HEK293 (cell line): ENCODE results near the gene PWWP2B.

Experiments used
- GFI1B ChIP-seq: fragments of 450-650 bp; formaldehyde crosslinking; IDR thresholded peaks from 2 replicates; pipeline ENCODE4 v1.5.1; 2016; ENCODE audit warnings: missing biosample characterization, missing genetic modification characterization
- KLF16 ChIP-seq: fragments of 450-650 bp; formaldehyde crosslinking; IDR thresholded peaks from 2 replicates; pipeline ENCODE4 v1.5.1; 2017; ENCODE audit warnings: missing biosample characterization, missing genetic modification characterization
- ZNF302 ChIP-seq: fragments of 450-650 bp; formaldehyde crosslinking; IDR thresholded peaks from 2 replicates; pipeline ENCODE4 v1.5.1; 2016; ENCODE audit warnings: missing biosample characterization, missing genetic modification characterization, low read depth
- ZNF335 ChIP-seq: fragments of 450-650 bp; formaldehyde crosslinking; conservative IDR thresholded peaks from 2 replicates; pipeline ENCODE4 v1.5.1; 2016; ENCODE audit warnings: missing biosample characterization, missing genetic modification characterization
- ZNF423 ChIP-seq: fragments of 450-650 bp; formaldehyde crosslinking; IDR thresholded peaks from 2 replicates; pipeline ENCODE4 v1.5.1; 2016; ENCODE audit warnings: missing biosample characterization, missing genetic modification characterization
- ZNF501 ChIP-seq: fragments of 450-650 bp; formaldehyde crosslinking; IDR thresholded peaks from 2 replicates; pipeline ENCODE4 v1.5.1; 2016; ENCODE audit warnings: missing biosample characterization, missing genetic modification characterization
- ZNF621 ChIP-seq: fragments of 450-650 bp; formaldehyde crosslinking; IDR thresholded peaks from 2 replicates; pipeline ENCODE4 v1.5.1; 2017; ENCODE audit warnings: missing biosample characterization, missing genetic modification characterization
- ZNF701 ChIP-seq: fragments of 450-650 bp; formaldehyde crosslinking; IDR thresholded peaks from 2 replicates; pipeline ENCODE4 v1.5.1; 2016; ENCODE audit warnings: missing biosample characterization, missing genetic modification characterization
- ZNF76 ChIP-seq: fragments of 450-650 bp; formaldehyde crosslinking; IDR thresholded peaks from 2 replicates; pipeline ENCODE4; 2016; ENCODE audit warnings: low read depth, missing biosample characterization, missing genetic modification characterization, borderline replicate concordance
- ZNF791 ChIP-seq: fragments of 450-650 bp; formaldehyde crosslinking; IDR thresholded peaks from 2 replicates; pipeline ENCODE4 v1.5.1; 2016; ENCODE audit warnings: missing biosample characterization, missing genetic modification characterization
- ZSCAN30 ChIP-seq: fragments of 450-650 bp; IDR thresholded peaks from 2 replicates; pipeline ENCODE4 v1.5.1; 2018; ENCODE audit warnings: missing biosample characterization, mild to moderate bottlenecking, missing genetic modification characterization, moderate library complexity
- TF ChIP-seq, protein P1 (sequence below): fragments of 450-650 bp; formaldehyde crosslinking; IDR thresholded peaks from 2 replicates; pipeline ENCODE4 v1.5.1; 2016; ENCODE audit warnings: missing biosample characterization, missing genetic modification characterization
- TF ChIP-seq, protein P2 (sequence below): fragments of 450-650 bp; formaldehyde crosslinking; conservative IDR thresholded peaks from 2 replicates; pipeline ENCODE4 v1.5.1; 2016; ENCODE audit warnings: low read depth, missing biosample characterization, missing genetic modification characterization
- TF ChIP-seq, protein P3 (sequence below): fragments of 450-650 bp; formaldehyde crosslinking; IDR thresholded peaks from 2 replicates; pipeline ENCODE4 v1.5.1; 2016; ENCODE audit warnings: missing biosample characterization, missing genetic modification characterization

DNA sequence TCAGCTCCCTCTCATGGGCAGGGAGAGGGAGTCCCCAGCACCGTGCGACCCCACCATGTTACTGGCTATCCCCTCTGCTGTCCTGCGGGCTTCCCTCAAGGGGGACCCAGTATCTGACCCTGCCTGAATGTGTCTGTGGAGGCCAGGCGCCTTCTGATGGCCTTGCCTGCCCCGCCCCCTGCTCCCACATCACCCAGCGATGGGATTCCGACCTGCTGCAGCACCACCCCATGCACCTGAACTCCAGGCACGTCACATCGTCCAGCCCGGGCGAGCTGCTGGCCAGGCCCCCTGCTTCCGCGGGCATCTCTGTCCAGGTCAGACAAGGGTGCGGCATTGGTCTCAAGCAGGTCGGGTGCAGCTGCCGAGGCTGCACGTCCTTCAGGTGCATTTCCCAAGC is 46.1 kb upstream of the PWWP2B start:
- TF ChIP-seq, protein P1, sequence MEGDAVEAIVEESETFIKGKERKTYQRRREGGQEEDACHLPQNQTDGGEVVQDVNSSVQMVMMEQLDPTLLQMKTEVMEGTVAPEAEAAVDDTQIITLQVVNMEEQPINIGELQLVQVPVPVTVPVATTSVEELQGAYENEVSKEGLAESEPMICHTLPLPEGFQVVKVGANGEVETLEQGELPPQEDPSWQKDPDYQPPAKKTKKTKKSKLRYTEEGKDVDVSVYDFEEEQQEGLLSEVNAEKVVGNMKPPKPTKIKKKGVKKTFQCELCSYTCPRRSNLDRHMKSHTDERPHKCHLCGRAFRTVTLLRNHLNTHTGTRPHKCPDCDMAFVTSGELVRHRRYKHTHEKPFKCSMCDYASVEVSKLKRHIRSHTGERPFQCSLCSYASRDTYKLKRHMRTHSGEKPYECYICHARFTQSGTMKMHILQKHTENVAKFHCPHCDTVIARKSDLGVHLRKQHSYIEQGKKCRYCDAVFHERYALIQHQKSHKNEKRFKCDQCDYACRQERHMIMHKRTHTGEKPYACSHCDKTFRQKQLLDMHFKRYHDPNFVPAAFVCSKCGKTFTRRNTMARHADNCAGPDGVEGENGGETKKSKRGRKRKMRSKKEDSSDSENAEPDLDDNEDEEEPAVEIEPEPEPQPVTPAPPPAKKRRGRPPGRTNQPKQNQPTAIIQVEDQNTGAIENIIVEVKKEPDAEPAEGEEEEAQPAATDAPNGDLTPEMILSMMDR (tag by site-specific recombination), result no peak
- TF ChIP-seq ZNF335, result no peak
- no peak for TF ChIP-seq ZNF701 (tag by site-specific recombination)
- no peak for TF ChIP-seq ZSCAN30
- TF ChIP-seq ZNF791 (tag by site-specific recombination), result no peak
- TF ChIP-seq, protein P2, sequence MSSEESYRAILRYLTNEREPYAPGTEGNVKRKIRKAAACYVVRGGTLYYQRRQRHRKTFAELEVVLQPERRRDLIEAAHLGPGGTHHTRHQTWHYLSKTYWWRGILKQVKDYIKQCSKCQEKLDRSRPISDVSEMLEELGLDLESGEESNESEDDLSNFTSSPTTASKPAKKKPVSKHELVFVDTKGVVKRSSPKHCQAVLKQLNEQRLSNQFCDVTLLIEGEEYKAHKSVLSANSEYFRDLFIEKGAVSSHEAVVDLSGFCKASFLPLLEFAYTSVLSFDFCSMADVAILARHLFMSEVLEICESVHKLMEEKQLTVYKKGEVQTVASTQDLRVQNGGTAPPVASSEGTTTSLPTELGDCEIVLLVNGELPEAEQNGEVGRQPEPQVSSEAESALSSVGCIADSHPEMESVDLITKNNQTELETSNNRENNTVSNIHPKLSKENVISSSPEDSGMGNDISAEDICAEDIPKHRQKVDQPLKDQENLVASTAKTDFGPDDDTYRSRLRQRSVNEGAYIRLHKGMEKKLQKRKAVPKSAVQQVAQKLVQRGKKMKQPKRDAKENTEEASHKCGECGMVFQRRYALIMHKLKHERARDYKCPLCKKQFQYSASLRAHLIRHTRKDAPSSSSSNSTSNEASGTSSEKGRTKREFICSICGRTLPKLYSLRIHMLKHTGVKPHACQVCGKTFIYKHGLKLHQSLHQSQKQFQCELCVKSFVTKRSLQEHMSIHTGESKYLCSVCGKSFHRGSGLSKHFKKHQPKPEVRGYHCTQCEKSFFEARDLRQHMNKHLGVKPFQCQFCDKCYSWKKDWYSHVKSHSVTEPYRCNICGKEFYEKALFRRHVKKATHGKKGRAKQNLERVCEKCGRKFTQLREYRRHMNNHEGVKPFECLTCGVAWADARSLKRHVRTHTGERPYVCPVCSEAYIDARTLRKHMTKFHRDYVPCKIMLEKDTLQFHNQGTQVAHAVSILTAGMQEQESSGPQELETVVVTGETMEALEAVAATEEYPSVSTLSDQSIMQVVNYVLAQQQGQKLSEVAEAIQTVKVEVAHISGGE, result no peak
- no peak for TF ChIP-seq ZNF76
- TF ChIP-seq GFI1B (tag by site-specific recombination), result no peak
- TF ChIP-seq KLF16 (tag by site-specific recombination), result no peak
- no peak for TF ChIP-seq ZNF621 (tag by site-specific recombination)
- TF ChIP-seq ZNF423 (tag by site-specific recombination), result no peak
- no peak for TF ChIP-seq ZNF501
- TF ChIP-seq, protein P3, sequence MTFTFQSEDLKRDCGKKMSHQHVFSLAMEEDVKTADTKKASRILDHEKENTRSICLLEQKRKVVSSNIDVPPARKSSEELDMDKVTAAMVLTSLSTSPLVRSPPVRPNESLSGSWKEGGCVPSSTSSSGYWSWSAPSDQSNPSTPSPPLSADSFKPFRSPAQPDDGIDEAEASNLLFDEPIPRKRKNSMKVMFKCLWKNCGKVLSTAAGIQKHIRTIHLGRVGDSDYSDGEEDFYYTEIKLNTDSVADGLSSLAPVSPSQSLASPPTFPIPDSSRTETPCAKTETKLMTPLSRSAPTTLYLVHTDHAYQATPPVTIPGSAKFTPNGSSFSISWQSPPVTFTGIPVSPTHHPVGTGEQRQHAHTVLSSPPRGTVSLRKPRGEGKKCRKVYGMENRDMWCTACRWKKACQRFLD (tag by site-specific recombination), result no peak
- no peak for TF ChIP-seq ZNF302 (tag by site-specific recombination)
